GM23248 (cell line): ENCODE results near the gene FXR2.

ENCODE experiments used
- EZH2 ChIP-seq: fragments of 200-600 bp; sonication (generic); IDR thresholded peaks from 2 replicates; pipeline ENCODE4 v1.6.1; 2018; ENCODE audit warnings: antibody characterized with exemption, mild to moderate bottlenecking; ENCODE audit not compliant: insufficient read depth, poor library complexity, severe bottlenecking
- EZH2phosphoT487 ChIP-seq: fragments of 200-600 bp; sonication (generic); IDR thresholded peaks from 2 replicates; pipeline ENCODE4 v1.6.1; 2018; ENCODE audit warnings: antibody characterized with exemption, moderate library complexity, mild to moderate bottlenecking, low read depth; ENCODE audit not compliant: insufficient read depth

DNA sequence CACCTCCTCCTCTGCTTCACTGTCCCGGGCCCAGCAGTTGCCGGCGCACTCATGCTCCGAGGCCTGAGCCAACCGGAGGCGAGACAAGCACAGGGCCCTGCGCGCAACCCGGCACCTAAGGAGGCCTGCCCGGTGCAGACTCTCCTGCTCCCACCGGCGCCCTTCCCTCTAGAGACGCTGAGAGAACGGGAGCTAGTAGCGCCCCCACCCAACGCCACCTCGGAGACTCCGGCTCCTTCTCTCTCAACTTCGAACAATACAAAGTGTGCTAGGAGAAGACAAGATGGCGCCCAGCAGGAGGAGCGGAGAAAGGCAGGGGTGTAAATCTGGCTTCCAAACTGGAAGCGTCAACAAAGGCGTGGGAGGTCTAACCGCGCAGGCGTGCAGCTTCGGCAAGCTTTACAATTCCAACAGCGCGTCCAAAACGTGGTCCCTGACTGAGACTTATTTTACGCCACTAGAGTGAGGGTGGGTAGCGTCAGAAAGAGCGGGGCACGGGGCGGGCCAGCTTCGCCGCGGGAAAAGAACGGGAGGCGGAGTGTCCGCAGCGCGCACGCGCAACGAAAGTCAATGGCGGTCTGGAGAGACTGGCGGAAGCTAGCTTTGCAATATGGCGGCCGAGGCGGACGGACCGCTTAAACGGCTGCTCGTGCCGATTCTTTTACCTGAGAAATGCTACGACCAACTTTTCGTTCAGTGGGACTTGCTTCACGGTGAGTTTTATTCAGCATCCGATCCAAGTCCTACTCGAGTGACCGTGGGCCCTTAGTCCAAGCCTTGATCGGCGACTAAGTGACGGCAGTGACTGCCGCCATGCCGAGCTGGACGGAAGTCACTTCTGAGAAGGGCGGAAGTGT lies 31.2 kb downstream of the FXR2 start, which contains the start of gene MPDU1:
- no peak for TF ChIP-seq EZH2phosphoT487
- TF ChIP-seq EZH2: no peak
